SK-N-SH treated with all-trans-retinoic acid at 6 μM for 48 hours (cell line): ENCODE results near the gene DCDC1.

Experiments
- ATAC-seq: fragments of 200-7000 bp; cut with Tn5 transposase; 3 replicates; pipeline ENCODE4 v1.9.1; 2020; ENCODE audit warnings: mild to moderate bottlenecking, moderate library complexity
- ARNTL ChIP-seq: fragments of 450-650 bp; formaldehyde crosslinking; IDR thresholded peaks from 2 replicates; pipeline ENCODE4 v1.5.0; 2020; ENCODE audit warnings: low read depth, mild to moderate bottlenecking, moderate library complexity, borderline replicate concordance
- BACH2 ChIP-seq: fragments of 250-450 bp; sonication (Bioruptor Pico); IDR thresholded peaks from 2 replicates; pipeline ENCODE4 v1.9.0; 2021; ENCODE audit warnings: mild to moderate bottlenecking, borderline replicate concordance
- CREB5 ChIP-seq: fragments of 250-450 bp; sonication (Bioruptor Pico); IDR thresholded peaks from 2 replicates; pipeline ENCODE4 v1.5.1; 2020; ENCODE audit warnings: low read depth, mild to moderate bottlenecking, moderate library complexity
- CSDC2 ChIP-seq: fragments of 250-450 bp; sonication (Bioruptor Pico); IDR thresholded peaks from 2 replicates; pipeline ENCODE4 v1.5.0; 2020; ENCODE audit warnings: mild to moderate bottlenecking, moderate library complexity
- CSRNP3 ChIP-seq: fragments of 250-450 bp; sonication (Bioruptor Pico); IDR thresholded peaks from 2 replicates; pipeline ENCODE4 v1.5.1; 2021; ENCODE audit warnings: mild to moderate bottlenecking, moderate library complexity
- ESRRG ChIP-seq: fragments of 250-450 bp; sonication (Bioruptor Pico); IDR thresholded peaks from 2 replicates; pipeline ENCODE4 v1.6.1; 2021; ENCODE audit warnings: mild to moderate bottlenecking
- GLIS3 ChIP-seq: fragments of 250-450 bp; sonication (Bioruptor Pico); IDR thresholded peaks from 2 replicates; pipeline ENCODE4 v1.5.0; 2020; ENCODE audit warnings: mild to moderate bottlenecking, moderate library complexity
- ISL1 ChIP-seq: fragments of 250-450 bp; sonication (Bioruptor Pico); IDR thresholded peaks from 2 replicates; pipeline ENCODE4 v2.1.2; 2022; ENCODE audit warnings: mild to moderate bottlenecking, moderate library complexity
- OSR1 ChIP-seq: fragments of 250-450 bp; sonication (Bioruptor Pico); IDR thresholded peaks from 2 replicates; pipeline ENCODE4 v1.8.0; 2022; ENCODE audit warnings: moderate library complexity, mild to moderate bottlenecking, inconsistent platforms
- PATZ1 ChIP-seq: fragments of 250-450 bp; sonication (Bioruptor Pico); IDR thresholded peaks from 2 replicates; pipeline ENCODE4 v1.8.0; 2020; ENCODE audit warnings: mild to moderate bottlenecking, moderate library complexity, borderline replicate concordance
- POU6F1 ChIP-seq: fragments of 250-450 bp; sonication (Bioruptor Pico); IDR thresholded peaks from 2 replicates; pipeline ENCODE4 v1.8.0; 2021; ENCODE audit warnings: low read depth, mild to moderate bottlenecking, moderate library complexity, borderline replicate concordance
- PPARA ChIP-seq: fragments of 250-450 bp; sonication (Bioruptor Pico); IDR thresholded peaks from 2 replicates; pipeline ENCODE4 v1.5.0; 2020; ENCODE audit warnings: mild to moderate bottlenecking, borderline replicate concordance
- RARB ChIP-seq: fragments of 250-450 bp; sonication (Bioruptor Pico); IDR thresholded peaks from 2 replicates; pipeline ENCODE4 v1.8.0; 2021; ENCODE audit warnings: mild to moderate bottlenecking, moderate library complexity
- SNAI2 ChIP-seq: fragments of 250-450 bp; sonication (Bioruptor Pico); IDR thresholded peaks from 2 replicates; pipeline ENCODE4 v1.5.0; 2020; ENCODE audit warnings: mild to moderate bottlenecking, moderate library complexity
- TCF4 ChIP-seq: fragments of 250-450 bp; sonication (Bioruptor Pico); IDR thresholded peaks from 2 replicates; pipeline ENCODE4 v1.8.0; 2021; ENCODE audit warnings: mild to moderate bottlenecking, moderate library complexity, borderline replicate concordance
- TOX ChIP-seq: fragments of 250-450 bp; sonication (Bioruptor Pico); IDR thresholded peaks from 2 replicates; pipeline ENCODE4 v1.8.0; 2021; ENCODE audit warnings: mild to moderate bottlenecking, moderate library complexity, borderline replicate concordance
- TSHZ2 ChIP-seq: fragments of 250-450 bp; sonication (Bioruptor Pico); IDR thresholded peaks from 2 replicates; pipeline ENCODE4 v1.5.0; 2020; ENCODE audit warnings: mild to moderate bottlenecking, moderate library complexity
- ZC3H10 ChIP-seq: fragments of 250-450 bp; sonication (Bioruptor Pico); IDR thresholded peaks from 2 replicates; pipeline ENCODE4 v1.5.1; 2021; ENCODE audit warnings: mild to moderate bottlenecking, moderate library complexity
- ZFP3 ChIP-seq: fragments of 250-450 bp; sonication (Bioruptor Pico); IDR thresholded peaks from 2 replicates; pipeline ENCODE4 v1.5.0; 2020; ENCODE audit warnings: mild to moderate bottlenecking, moderate library complexity
- ZFP30 ChIP-seq: fragments of 450-650 bp; formaldehyde crosslinking; IDR thresholded peaks from 2 replicates; pipeline ENCODE4 v1.5.0; 2022; ENCODE audit warnings: mild to moderate bottlenecking, moderate library complexity
- ZNF565 ChIP-seq: fragments of 450-650 bp; formaldehyde crosslinking; conservative IDR thresholded peaks from 2 replicates; pipeline ENCODE4 v1.5.0; 2020; ENCODE audit warnings: low read depth, mild to moderate bottlenecking, moderate library complexity
- ZNF70 ChIP-seq: fragments of 450-650 bp; formaldehyde crosslinking; IDR thresholded peaks from 2 replicates; pipeline ENCODE4 v1.5.0; 2020; ENCODE audit warnings: mild to moderate bottlenecking, moderate library complexity

Gene DCDC1

GRCh38 chr11:31214372-31214771 lies 155.2 kb downstream of the DCDC1 start:
- TF ChIP-seq GLIS3 (CRISPR knock-in tag) (no peak), OSR1 (CRISPR knock-in tag) (no peak), ESRRG (CRISPR knock-in tag) (no peak), ZFP3 (CRISPR knock-in tag) (no peak), PPARA (CRISPR knock-in tag) (no peak), RARB (CRISPR knock-in tag) (no peak), ZFP30 (CRISPR knock-in tag) (no peak), TCF4 (CRISPR knock-in tag) (no peak), SNAI2 (CRISPR knock-in tag) (no peak), TSHZ2 (CRISPR knock-in tag) (no peak), ISL1 (CRISPR knock-in tag) (no peak), CSRNP3 (CRISPR knock-in tag) (no peak), ARNTL (CRISPR knock-in tag) (no peak), POU6F1 (CRISPR knock-in tag) (no peak), CSDC2 (CRISPR knock-in tag) (no peak), CREB5 (CRISPR knock-in tag) (no peak), ZNF565 (no peak), ZC3H10 (CRISPR knock-in tag) (no peak), BACH2 (CRISPR knock-in tag) (no peak), TOX (CRISPR knock-in tag) (no peak)
- ATAC-seq: no peak

- ATAC-seq: no peak
- TF ChIP-seq ZC3H10 (CRISPR knock-in tag) (no peak), ZFP3 (CRISPR knock-in tag) (no peak), CREB5 (CRISPR knock-in tag) (no peak), ESRRG (CRISPR knock-in tag) (no peak), PATZ1 (CRISPR knock-in tag) (no peak), CSRNP3 (CRISPR knock-in tag) (no peak), ISL1 (CRISPR knock-in tag) (no peak), GLIS3 (CRISPR knock-in tag) (no peak), POU6F1 (CRISPR knock-in tag) (no peak), ZNF70 (CRISPR knock-in tag) (no peak), TSHZ2 (CRISPR knock-in tag) (no peak), PPARA (CRISPR knock-in tag) (no peak), RARB (CRISPR knock-in tag) (no peak), ARNTL (CRISPR knock-in tag) (no peak)
These were observed 170.2 kb downstream of the DCDC1 start for GRCh38 chr11:31199378-31199777.
